Naive thymus-derived CD8-positive, alpha-beta T cell (primary cell): ENCODE data around the gene DNAI2. TPM values are rescaled to one million over a fixed set of nuclear protein-coding genes. Genes with fewer than 3 reads are reported as not detected.

Source experiments
- ATAC-seq, 2 donors: fragments of 150-1000 bp; cut with Tn5 transposase in 1 of 2; sonication (Bioruptor Pico), chemical (Tn5 transposase) in 1 of 2; 1 replicate in 1 of 2; 2 replicates in 1 of 2; pipeline ENCODE4 v1.10.0; 2021; ENCODE audit warnings: mild to moderate bottlenecking in 2 of 2, moderate library complexity in 2 of 2
- POLR2A ChIA-PET: fragments of 350-600 bp; sonication (Branson Sonifier 250); formaldehyde crosslinking; loops from one replicate; lab custom pipeline; 2021; ENCODE audit warnings: antibody characterized with exemption; lab: Charles Lee
- DNase-seq, 10 donors: peaks; one replicate each; pipeline versions ENCODE4 v3.0.0 to v3.0.0-alpha.2; 2020 to 2022
- H3K27ac Mint-ChIP-seq, 10 donors: one replicate each; pipeline ENCODE4 v1.8.0; 2020 to 2022; ENCODE audit warnings: mild to moderate bottlenecking in 10 of 10, mixed read lengths in 10 of 10, moderate library complexity in 4 of 10, inconsistent platforms in 1 of 10
- H3K27me3 Mint-ChIP-seq, 5 donors: one replicate each; pipeline ENCODE4 v1.8.0; 2021 to 2022; ENCODE audit warnings: mixed read lengths in 5 of 5
- H3K36me3 Mint-ChIP-seq, 3 donors: one replicate each; pipeline ENCODE4 v1.8.0; 2020 to 2022; ENCODE audit warnings: mixed read lengths in 3 of 3, mild to moderate bottlenecking in 2 of 3, inconsistent platforms in 1 of 3
- H3K4me1 Mint-ChIP-seq, 4 donors: one replicate each; pipeline ENCODE4 v1.8.0; 2021 to 2022; ENCODE audit warnings: mixed read lengths in 4 of 4
- H3K4me3 Mint-ChIP-seq, 10 donors: one replicate each; pipeline ENCODE4 v1.8.0; 2020 to 2022; ENCODE audit warnings: mild to moderate bottlenecking in 10 of 10, mixed read lengths in 10 of 10, moderate library complexity in 6 of 10, inconsistent platforms in 1 of 10
- H3K9me3 Mint-ChIP-seq, 9 donors: one replicate each; pipeline ENCODE4 v1.8.0; 2020 to 2022; ENCODE audit warnings: mixed read lengths in 9 of 9, mild to moderate bottlenecking in 3 of 9, inconsistent platforms in 1 of 9, moderate library complexity in 1 of 9
- polyA plus RNA-seq, 3 donors: library from polyadenylated mRNA; unstranded; fragments of 300-500 nt; fragmentation: Illumina TruSeq; gene quantifications; one replicate each; pipeline ENCODE4 v1.2.3, GENCODE V29; 2021
- total RNA-seq, 8 experiments: library from RNA in 2 of 8; stranded (reverse) in 2 of 8; gene quantifications; one replicate each; pipeline ENCODE4 v1.2.3 and lab custom pipeline; 2021 to 2026

DNAI2 gene
- total and polyA plus RNA-seq, 5 experiments from 2014 or later, result 0.09 to 0.42 (median 0.28) TPM

DNA sequence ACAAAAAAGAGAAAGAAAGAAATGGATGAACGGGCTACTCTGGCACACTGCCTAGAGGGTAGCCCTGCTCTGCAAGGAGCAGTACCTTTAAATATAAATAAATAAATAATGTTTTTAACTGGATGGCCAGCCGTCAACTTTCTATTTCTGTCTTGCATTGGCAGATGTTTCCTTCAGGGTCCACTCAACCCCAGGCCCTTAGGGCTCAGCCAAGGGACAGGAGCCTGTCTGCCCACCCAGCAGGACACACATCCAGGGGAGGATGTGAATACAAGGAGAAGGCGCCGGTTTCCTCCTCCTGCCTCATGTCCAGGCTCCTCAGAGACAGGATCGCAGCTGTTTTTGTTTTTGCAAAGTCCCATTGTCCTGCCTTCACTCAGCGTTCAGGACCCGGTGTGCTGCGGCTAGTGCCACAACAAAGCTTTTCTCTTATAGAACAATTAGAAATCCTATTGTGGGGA lies 38.1 kb upstream of the DNAI2 start:
- ATAC-seq (no peak), DNase-seq (no peak)
- Mint-ChIP-seq H3K9me3 (no peaks in the 10 kb centered on the region), H3K36me3 (peaks cover 0 to 5% (median 0%) of the 10 kb centered on the region in 3 donors), H3K4me1 (peaks cover 0 to 15% (median 0%) of the 10 kb centered on the region in 4 donors), H3K27ac (no peak overlapping the region), H3K4me3 (no peak overlapping the region), H3K27me3 (no peaks in the 10 kb centered on the region)
- POLR2A ChIA-PET, result no interaction called here

DNA sequence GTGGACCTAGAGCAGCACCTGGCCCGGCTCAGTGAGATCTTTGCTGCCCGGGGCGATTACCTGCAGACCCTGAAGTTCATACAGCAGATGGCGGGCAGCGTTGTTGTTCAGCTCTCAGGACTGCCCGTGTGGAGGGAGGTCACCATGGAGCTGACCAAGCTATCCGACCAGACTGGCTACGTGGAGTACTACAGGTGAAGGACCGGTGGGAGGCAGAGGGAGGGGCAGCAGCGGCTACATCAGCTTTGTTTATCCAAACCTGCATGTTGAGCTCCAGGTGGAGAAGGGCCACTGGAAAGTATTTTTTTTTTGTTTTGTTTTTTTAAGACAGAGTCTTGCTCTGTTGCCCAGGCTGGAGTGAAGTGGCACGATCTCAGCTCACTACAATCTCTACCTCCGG lies 36.7 kb upstream of the DNAI2 start:
- no peaks in the 10 kb centered on the region for H3K36me3 Mint-ChIP-seq
- no peak for ATAC-seq

DNA sequence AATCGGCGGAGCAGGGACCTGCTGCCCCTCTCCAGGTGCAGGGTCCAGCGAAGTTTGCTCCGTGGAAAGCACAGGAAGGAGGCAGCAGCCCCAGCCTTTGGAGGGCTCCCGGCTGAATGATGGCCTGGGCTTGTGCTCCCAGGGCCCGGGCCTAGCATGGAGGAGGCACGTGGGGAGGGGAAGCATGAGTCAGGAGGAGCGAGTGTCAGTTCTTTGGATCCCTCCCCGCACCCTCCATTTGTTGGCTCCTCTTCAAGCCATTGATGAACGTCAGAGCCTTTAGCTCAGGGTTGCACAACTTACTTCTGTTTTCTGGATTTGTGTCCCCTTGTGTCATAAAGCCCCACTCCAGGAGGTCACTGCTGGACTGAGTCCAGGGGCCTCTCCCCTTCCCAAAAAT lies 34.9 kb upstream of the DNAI2 start:
- Mint-ChIP-seq H3K27ac (no peak overlapping the region), H3K36me3 (peaks cover 0 to 2% (median 0%) of the 10 kb centered on the region in 3 donors), H3K27me3 (no peaks in the 10 kb centered on the region), H3K4me3 (no peak overlapping the region), H3K9me3 (no peaks in the 10 kb centered on the region), H3K4me1 (peaks cover 0 to 12% (median 0%) of the 10 kb centered on the region in 4 donors)
- no peak for ATAC-seq
- no peak for DNase-seq
- POLR2A ChIA-PET, result no interaction called here

More for the DNA sequence above, 36.7 kb upstream of the DNAI2 start:
- POLR2A ChIA-PET, result no interaction called here
- H3K4me1 Mint-ChIP-seq, result peaks cover 0 to 15% (median 0%) of the 10 kb centered on the region in 4 donors
- no peak overlapping the region for H3K27ac Mint-ChIP-seq
- DNase-seq, result no peak
- no peaks in the 10 kb centered on the region for H3K27me3 Mint-ChIP-seq
- H3K9me3 Mint-ChIP-seq, result no peaks in the 10 kb centered on the region
- no peak overlapping the region for H3K4me3 Mint-ChIP-seq

DNA sequence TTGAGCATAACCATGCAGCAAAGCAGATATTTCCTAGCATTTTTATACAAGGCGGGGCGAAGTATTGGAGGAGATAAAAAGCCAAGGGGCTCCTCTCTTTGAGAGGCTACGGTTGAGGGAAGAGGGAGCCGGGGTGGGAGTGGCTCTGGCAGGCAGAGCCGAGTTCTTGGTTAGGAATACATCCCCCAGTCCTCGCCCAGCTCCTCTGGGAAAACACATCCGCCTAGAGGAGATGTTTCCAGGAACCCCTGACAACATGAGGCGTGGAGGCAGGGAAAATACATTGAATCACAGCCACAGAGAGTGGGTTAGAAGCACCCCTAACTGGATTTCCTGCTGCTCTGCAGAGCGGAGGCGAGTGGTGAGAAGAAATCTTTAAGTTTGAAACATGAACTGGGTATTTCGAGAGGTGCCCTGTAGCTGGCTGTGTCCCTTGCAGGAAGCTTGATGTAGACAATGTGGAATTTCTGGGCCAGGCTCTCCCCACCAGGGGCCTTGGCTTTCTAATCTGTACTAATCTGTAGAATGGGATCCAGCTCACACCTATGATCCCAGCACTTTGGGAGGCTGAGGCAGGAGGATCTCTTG lies 33.3 kb upstream of the DNAI2 start:
- peaks cover 0 to 3% (median 0%) of the 10 kb centered on the region in 4 donors for H3K4me1 Mint-ChIP-seq
- ATAC-seq (no peak), DNase-seq (no peak)
- POLR2A ChIA-PET, result no interaction called here
- H3K36me3 Mint-ChIP-seq, result peaks cover 0 to 2% (median 0%) of the 10 kb centered on the region in 3 donors
- no peak overlapping the region for H3K4me3 Mint-ChIP-seq
- H3K27ac Mint-ChIP-seq, result peak overlapping the region in 2 of 10 donors; percentile 45 to 65
- no peaks in the 10 kb centered on the region for H3K9me3 Mint-ChIP-seq
- H3K27me3 Mint-ChIP-seq, result no peaks in the 10 kb centered on the region

DNA sequence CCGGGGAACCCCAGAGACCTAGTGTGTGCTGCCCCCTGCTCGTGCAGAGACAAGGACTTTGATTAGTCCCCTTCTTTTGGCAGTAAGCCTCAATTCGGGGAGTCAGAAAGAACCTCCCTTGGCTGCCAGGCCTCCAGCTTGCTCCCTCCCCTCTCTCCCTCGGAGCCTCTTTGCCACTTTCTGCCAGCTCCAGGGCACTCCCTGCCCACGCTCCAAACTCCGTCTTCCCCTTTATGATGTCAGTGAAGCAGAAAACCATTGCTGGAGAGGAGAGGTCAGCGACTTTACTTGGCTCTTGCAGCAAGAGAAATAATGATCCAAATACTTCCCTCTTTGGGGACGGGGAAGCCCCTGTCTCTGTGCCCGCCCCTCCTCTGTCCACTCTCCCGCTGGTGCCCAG lies 32.6 kb upstream of the DNAI2 start:
- Mint-ChIP-seq H3K36me3 (peaks cover 0 to 2% (median 0%) of the 10 kb centered on the region in 3 donors), H3K27ac (no peak overlapping the region)

DNA sequence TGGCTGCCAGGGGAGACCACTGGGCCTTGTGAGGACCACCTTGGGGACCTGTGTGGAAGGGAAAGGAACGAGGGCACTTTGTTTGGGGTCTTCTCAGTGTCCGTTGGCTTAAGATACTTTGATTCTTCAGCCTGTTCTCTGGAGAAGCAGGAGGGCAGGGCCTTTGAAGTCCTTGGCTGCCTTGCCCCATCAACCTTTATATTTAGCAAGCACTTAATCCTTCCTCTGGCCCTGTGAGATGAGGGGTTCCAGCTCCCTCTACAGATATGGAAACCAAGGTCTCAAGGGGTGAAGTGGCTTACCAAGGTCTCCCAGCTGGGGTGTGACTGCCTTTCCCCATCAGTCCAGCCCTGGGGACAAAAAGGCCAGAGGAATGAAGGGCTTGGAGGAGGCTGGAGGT lies 32.2 kb upstream of the DNAI2 start:
- Mint-ChIP-seq H3K9me3 (no peaks in the 10 kb centered on the region), H3K36me3 (peaks cover 0 to 2% (median 0%) of the 10 kb centered on the region in 3 donors), H3K27ac (no peak overlapping the region), H3K27me3 (no peaks in the 10 kb centered on the region), H3K4me1 (peaks cover 0 to 3% (median 0%) of the 10 kb centered on the region in 4 donors), H3K4me3 (no peak overlapping the region)
- no peak for ATAC-seq
- no peak for DNase-seq
- POLR2A ChIA-PET, result no interaction called here

More for the DNA sequence above, 32.6 kb upstream of the DNAI2 start:
- H3K27me3 Mint-ChIP-seq, result no peaks in the 10 kb centered on the region
- POLR2A ChIA-PET, result no interaction called here
- peaks cover 0 to 3% (median 0%) of the 10 kb centered on the region in 4 donors for H3K4me1 Mint-ChIP-seq
- DNase-seq (no peak), ATAC-seq (no peak)
- no peaks in the 10 kb centered on the region for H3K9me3 Mint-ChIP-seq
- H3K4me3 Mint-ChIP-seq, result no peak overlapping the region

DNA sequence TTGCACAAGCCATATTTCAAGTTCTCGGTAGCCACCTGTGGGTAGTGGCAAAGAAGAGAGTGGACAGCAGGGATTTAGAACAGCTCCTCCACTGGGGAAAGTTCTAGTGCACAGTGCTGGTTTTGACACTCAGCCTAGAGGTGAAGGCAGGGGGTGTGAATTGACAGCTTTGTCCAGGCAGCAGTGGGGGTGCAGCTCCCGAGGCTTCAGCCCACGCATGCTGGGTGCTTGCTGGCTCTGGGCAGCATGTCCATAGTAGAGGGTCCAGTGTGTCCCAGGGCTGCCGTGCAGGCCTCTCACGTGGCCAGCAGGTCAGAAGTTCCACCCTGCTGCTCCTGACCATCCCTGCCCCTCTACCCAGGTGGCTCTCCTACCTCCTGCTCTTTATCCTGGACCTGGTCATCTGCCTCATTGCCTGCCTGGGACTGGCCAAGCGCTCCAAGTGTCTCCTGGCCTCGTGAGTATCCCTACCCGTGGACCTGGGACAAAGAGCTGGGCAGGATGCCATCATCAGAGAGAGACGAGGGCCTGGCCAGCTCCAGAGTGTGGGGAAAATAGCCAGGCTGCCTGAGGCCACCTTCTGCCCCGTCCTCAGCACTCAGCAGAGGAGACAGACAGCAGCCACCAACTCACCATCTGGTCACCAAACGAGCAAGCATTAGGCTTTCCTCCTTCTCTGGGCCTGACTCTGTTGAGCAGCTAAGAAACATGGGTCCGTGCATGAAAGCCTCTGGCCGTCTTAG lies 30.9 kb upstream of the DNAI2 start:
- Mint-ChIP-seq H3K36me3 (peaks cover 0 to 2% (median 0%) of the 10 kb centered on the region in 3 donors), H3K4me3 (no peak overlapping the region), H3K27me3 (no peaks in the 10 kb centered on the region), H3K9me3 (no peaks in the 10 kb centered on the region), H3K27ac (peak overlapping the region in 1 of 10 donors; percentile 34), H3K4me1 (peaks cover 0 to 3% (median 0%) of the 10 kb centered on the region in 4 donors)
- POLR2A ChIA-PET, result no interaction called here
- DNase-seq, result no peak
- ATAC-seq, result no peak

DNA sequence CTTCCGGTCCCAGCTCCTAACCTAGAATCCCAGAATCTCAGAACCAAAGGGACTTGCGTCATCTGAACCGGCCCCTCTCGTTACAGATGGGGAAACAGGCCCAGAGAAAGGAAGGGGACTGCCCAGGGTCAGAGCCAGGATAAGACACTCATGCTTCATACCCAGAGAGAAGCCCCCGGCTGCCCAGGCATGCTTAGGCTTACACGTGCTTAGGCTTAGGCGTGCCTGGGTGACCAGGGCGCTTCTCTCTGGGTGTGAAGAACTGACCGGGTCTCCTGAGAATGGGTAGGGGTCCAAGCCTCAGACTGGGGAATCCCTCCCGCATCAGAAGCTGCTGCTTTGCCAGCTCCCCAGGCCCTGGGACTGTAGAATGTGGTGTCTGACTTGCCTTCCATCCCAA lies 29.9 kb upstream of the DNAI2 start:
- DNase-seq, result no peak
- POLR2A ChIA-PET, result no interaction called here
- peaks cover 0 to 4% (median 2%) of the 10 kb centered on the region in 4 donors for H3K4me1 Mint-ChIP-seq
- H3K4me3 Mint-ChIP-seq, result no peak overlapping the region
- peaks cover 0 to 2% (median 0%) of the 10 kb centered on the region in 3 donors for H3K36me3 Mint-ChIP-seq
- no peaks in the 10 kb centered on the region for H3K27me3 Mint-ChIP-seq
- H3K27ac Mint-ChIP-seq, result no peak overlapping the region
- H3K9me3 Mint-ChIP-seq, result no peaks in the 10 kb centered on the region
- no peak for ATAC-seq

DNA sequence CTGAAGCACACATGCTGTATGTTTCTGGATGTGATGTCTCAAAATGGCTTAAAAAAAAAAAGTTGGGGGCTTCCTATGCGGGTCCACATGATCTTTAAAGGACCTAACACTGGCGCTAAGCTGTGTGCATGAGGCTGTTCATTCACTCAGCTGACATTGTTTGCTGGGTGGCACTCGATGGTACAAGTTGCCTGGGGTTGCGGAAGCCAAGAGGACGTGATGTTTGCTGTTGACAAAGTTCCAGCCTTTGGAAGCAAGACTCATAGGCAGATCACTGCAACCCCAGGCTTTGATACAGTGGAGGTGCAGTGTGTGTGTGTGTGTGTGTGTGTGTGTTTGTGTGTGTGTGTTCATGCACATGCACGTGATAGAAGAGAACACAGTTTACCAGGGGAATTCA lies 29.5 kb upstream of the DNAI2 start:
- H3K9me3 Mint-ChIP-seq, result no peaks in the 10 kb centered on the region
- POLR2A ChIA-PET, result no interaction called here
- peak overlapping the region in 1 of 10 donors; percentile 75 for H3K27ac Mint-ChIP-seq
- H3K36me3 Mint-ChIP-seq, result peaks cover 0 to 2% (median 0%) of the 10 kb centered on the region in 3 donors
- no peaks in the 10 kb centered on the region for H3K27me3 Mint-ChIP-seq
- H3K4me1 Mint-ChIP-seq, result peaks cover 2 to 8% (median 4%) of the 10 kb centered on the region in 4 donors
- no peak overlapping the region for H3K4me3 Mint-ChIP-seq
- ATAC-seq, result no peak
- DNase-seq, result no peak

DNA sequence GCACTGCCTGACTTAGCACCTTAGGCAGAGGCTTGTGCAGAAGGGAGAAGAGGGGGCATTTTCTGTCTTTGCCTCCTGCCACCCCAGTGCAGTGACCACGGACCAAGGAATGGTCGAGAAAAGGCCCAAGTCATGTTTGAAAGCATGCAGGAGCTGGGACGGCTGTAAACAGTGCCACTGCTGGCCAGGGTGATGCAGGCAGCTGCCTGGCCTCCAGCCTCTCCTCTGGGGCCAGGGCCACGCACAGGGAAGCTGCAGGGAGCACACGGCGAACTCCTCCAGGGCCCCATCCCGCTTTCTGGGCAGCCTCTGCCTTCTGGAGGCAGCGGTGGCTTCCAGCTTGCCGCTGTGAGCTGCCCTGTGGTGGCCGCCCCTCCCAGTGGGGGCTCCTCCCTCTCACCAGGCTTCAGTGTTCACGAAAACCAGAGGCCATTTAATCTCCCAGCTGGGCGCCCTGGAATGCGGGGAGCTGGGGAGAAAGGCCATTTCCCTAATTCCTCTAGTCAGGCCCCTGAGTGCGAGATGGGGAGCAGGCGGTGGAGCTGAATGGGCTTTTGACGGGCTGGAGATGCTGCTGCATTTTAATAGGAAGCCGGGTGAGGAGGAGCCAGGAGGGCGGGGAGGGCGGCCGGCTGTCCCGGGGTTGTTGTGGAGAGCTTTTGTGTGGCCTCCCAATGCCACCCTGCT lies 28.7 kb upstream of the DNAI2 start:
- DNase-seq (no peak), ATAC-seq (no peak)
- POLR2A ChIA-PET, result no interaction called here
- H3K4me3 Mint-ChIP-seq, result no peak overlapping the region
- H3K36me3 Mint-ChIP-seq, result peaks cover 0 to 2% (median 0%) of the 10 kb centered on the region in 3 donors
- H3K27me3 Mint-ChIP-seq, result no peaks in the 10 kb centered on the region
- peak overlapping the region in 1 of 10 donors; percentile 75 for H3K27ac Mint-ChIP-seq
- H3K9me3 Mint-ChIP-seq, result no peaks in the 10 kb centered on the region
- H3K4me1 Mint-ChIP-seq, result peaks cover 0 to 9% (median 4%) of the 10 kb centered on the region in 4 donors

DNA sequence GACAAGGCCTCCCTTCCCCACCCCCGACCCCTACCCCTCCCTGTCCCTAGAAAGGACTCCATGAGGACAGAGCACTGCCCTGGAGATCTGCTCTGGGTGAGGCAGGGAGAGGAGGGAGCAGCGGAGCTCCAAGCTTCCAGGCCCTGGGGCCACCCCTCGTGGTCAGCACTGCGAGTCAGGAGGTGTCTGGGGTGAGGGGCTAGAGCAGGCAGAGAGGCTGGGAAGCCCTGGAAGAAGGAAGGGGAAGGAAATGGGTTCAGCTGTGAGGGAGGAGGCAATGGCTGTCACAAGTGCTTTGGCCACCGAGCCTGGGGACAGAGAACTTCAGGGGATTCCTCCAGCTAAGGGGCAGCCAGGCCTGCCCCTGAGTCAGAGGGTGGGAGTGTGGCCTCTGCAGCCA lies 28.2 kb upstream of the DNAI2 start:
- no peaks in the 10 kb centered on the region for H3K9me3 Mint-ChIP-seq
- H3K36me3 Mint-ChIP-seq, result peaks cover 0 to 2% (median 0%) of the 10 kb centered on the region in 3 donors
- ATAC-seq, result no peak
- no peak overlapping the region for H3K4me3 Mint-ChIP-seq
- H3K27ac Mint-ChIP-seq, result peak overlapping the region in 2 of 10 donors; percentile 1 to 29
- DNase-seq, result no peak
- H3K27me3 Mint-ChIP-seq, result no peaks in the 10 kb centered on the region
- POLR2A ChIA-PET, result no interaction called here
- H3K4me1 Mint-ChIP-seq, result peaks cover 0 to 9% (median 5%) of the 10 kb centered on the region in 4 donors

DNA sequence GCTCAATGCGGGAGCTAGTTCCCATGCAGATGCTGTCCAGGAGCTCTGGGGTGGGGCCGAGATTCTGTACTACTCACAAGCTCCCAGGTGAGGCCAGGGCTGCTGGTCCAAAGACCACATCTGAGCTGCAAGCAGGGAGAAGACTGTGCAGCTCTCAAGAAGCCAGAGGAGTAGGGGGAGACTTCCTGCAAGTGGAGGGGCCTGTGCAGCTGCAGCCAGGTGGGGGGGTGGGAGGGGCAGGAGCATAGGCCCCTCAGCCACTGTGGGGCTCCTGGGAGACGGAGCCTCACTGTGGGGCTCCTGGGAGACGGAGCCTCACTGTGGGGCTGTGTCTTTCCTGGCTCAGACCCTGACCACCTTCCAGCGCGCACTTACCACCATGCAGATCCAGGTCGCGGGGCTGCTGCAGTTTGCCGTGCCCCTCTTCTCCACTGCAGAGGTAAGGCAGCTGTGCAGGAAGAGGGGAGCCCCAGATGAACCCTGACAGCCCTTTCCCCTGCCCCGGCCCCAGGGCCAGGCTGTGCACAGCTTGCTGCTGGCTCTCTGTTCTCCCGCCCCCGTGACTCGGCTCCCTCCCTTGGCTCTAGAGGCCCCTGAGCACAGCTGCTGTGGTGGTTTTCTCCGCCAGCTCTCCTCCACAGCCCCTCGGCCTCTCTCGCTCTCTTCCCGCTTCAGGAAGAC lies 24.3 kb upstream of the DNAI2 start:
- Mint-ChIP-seq H3K27me3 (no peaks in the 10 kb centered on the region), H3K27ac (peak overlapping the region in 1 of 10 donors; percentile 59), H3K4me1 (peaks cover 0 to 9% (median 6%) of the 10 kb centered on the region in 4 donors), H3K4me3 (no peak overlapping the region), H3K36me3 (no peaks in the 10 kb centered on the region), H3K9me3 (no peaks in the 10 kb centered on the region)
- no peak for ATAC-seq
- DNase-seq, result no peak
- POLR2A ChIA-PET, result no interaction called here
